DOHH2 (cell line): ENCODE data around the gene CYP11A1.

ENCODE experiments used
- EZH2phosphoT487 ChIP-seq: fragments of 200-600 bp; sonication (generic); IDR thresholded peaks from 2 replicates; pipeline ENCODE4 v1.6.1; 2017; ENCODE audit warnings: borderline replicate concordance, mild to moderate bottlenecking, antibody characterized with exemption, low read length, moderate library complexity, mixed read lengths
- TF ChIP-seq, protein P1 (sequence below): fragments of 200-600 bp; sonication (generic); IDR thresholded peaks from one replicate; pipeline ENCODE4 v1.5.1; 2014; ENCODE audit warnings: antibody characterized with exemption, mild to moderate bottlenecking, low read depth, low read length; ENCODE audit not compliant: poor library complexity, severe bottlenecking

DNA sequence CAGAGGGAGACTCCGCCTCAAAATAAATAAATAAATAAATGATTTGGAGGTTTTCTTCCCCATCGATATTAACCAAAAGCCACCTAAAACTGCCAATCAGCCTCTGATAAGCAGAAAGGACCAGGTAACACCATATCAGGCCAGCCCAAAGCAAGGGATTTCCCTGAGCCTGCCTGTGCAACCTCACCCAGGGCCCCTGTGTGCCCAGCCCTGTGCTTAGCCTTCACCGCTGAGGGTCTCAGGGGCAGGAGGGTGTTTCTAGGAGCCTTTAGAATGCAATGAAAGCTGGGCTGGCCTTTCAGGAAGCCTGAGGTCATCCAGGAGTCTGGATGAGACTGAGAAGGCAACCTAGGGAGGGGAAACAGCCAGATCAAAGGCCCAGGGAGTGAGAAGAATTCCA is 35.4 kb downstream of the CYP11A1 start:
- TF ChIP-seq, protein P1, sequence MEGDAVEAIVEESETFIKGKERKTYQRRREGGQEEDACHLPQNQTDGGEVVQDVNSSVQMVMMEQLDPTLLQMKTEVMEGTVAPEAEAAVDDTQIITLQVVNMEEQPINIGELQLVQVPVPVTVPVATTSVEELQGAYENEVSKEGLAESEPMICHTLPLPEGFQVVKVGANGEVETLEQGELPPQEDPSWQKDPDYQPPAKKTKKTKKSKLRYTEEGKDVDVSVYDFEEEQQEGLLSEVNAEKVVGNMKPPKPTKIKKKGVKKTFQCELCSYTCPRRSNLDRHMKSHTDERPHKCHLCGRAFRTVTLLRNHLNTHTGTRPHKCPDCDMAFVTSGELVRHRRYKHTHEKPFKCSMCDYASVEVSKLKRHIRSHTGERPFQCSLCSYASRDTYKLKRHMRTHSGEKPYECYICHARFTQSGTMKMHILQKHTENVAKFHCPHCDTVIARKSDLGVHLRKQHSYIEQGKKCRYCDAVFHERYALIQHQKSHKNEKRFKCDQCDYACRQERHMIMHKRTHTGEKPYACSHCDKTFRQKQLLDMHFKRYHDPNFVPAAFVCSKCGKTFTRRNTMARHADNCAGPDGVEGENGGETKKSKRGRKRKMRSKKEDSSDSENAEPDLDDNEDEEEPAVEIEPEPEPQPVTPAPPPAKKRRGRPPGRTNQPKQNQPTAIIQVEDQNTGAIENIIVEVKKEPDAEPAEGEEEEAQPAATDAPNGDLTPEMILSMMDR = no peak
- TF ChIP-seq EZH2phosphoT487 = no peak
